HG02678 (cell line): ENCODE measurements around the gene PACSIN2.

Experiments used
- ATAC-seq: cut with Tn5 transposase; IDR thresholded peaks from one replicate; pipeline ENCODE4 v1.9.1; 2021; ENCODE audit warnings: mild to moderate bottlenecking, moderate library complexity; ENCODE audit not compliant: unreplicated experiment

The PACSIN2 gene

GRCh38 chr22:42887120-42887519, 127.8 kb downstream of the PACSIN2 start:
- no peak for ATAC-seq

- ATAC-seq = no peak
These were observed 129.5 kb downstream of the PACSIN2 start for GRCh38 chr22:42885446-42885845.

- ATAC-seq = no peak
These were observed 130.2 kb downstream of the PACSIN2 start for GRCh38 chr22:42884616-42885375.

- ATAC-seq = no peak
These were observed 131.0 kb downstream of the PACSIN2 start for GRCh38 chr22:42883970-42884369.

- no peak for ATAC-seq
These were observed 131.8 kb downstream of the PACSIN2 start for GRCh38 chr22:42883121-42883520.

- no peak for ATAC-seq
These were observed 132.8 kb downstream of the PACSIN2 start for GRCh38 chr22:42881982-42882656.

GRCh38 chr22:42881298-42881697, 133.7 kb downstream of the PACSIN2 start:
- ATAC-seq = no peak

- ATAC-seq = no peak
These were observed 134.1 kb downstream of the PACSIN2 start for GRCh38 chr22:42880815-42881214.

- ATAC-seq = no peak
These were observed 135.5 kb downstream of the PACSIN2 start for GRCh38 chr22:42879371-42880021.

GRCh38 chr22:42878561-42879305, 136.2 kb downstream of the PACSIN2 start:
- no peak for ATAC-seq

- ATAC-seq = no peak
These were observed 137.2 kb downstream of the PACSIN2 start for GRCh38 chr22:42877597-42878340.

- no peak for ATAC-seq
These were observed 137.8 kb downstream of the PACSIN2 start for GRCh38 chr22:42877158-42877557.

- ATAC-seq = no peak
These were observed 138.9 kb downstream of the PACSIN2 start for GRCh38 chr22:42876041-42876440.

GRCh38 chr22:42874010-42874409, 140.9 kb downstream of the PACSIN2 start:
- ATAC-seq = no peak

GRCh38 chr22:42873356-42873755, 141.6 kb downstream of the PACSIN2 start:
- no peak for ATAC-seq

GRCh38 chr22:42872821-42873220, 142.1 kb downstream of the PACSIN2 start:
- no peak for ATAC-seq

- no peak for ATAC-seq
These were observed 143.6 kb downstream of the PACSIN2 start for GRCh38 chr22:42871146-42872050.

- no peak for ATAC-seq
These were observed 145.0 kb downstream of the PACSIN2 start for GRCh38 chr22:42869888-42870480.

GRCh38 chr22:42869463-42869862, 145.5 kb downstream of the PACSIN2 start:
- no peak for ATAC-seq
